ENCODE results near the gene AP4S1.
A peak's percentile ranks its signal among the peaks of the same experiment; 100 is the strongest.
"Not testable (repeated sequence)": the region's sequence is repeated elsewhere in the genome, so short reads cannot be mapped to it uniquely, and the experiment has no call there.

The AP4S1 gene

GRCh38 chr14:31009836-31010574 is 15.4 kb upstream of the AP4S1 start:
- no peak for DNase-seq

DNA sequence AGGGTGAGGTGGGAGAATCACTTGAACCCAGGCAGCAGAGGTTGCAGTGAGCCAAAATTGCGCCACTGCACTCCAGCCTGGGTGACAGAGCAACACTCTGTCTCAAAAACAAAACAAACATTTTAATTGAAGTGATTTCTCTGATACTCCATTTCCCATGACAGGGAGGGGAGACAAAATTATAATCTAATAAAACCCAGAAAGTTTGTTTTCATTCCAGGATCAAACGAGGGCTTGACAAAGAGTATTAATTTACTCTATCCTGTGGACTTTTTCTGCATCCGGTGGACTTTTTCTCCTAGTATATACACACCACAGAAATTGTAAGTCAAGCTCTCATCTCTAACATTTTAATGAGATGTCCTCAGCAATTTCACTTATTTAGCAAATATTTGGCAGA is 14.5 kb upstream of the AP4S1 start:
- DNase-seq, result no peak

GRCh38 chr14:31013841-31014240 is 11.6 kb upstream of the AP4S1 start:
- DNase-seq, result no peak

DNA sequence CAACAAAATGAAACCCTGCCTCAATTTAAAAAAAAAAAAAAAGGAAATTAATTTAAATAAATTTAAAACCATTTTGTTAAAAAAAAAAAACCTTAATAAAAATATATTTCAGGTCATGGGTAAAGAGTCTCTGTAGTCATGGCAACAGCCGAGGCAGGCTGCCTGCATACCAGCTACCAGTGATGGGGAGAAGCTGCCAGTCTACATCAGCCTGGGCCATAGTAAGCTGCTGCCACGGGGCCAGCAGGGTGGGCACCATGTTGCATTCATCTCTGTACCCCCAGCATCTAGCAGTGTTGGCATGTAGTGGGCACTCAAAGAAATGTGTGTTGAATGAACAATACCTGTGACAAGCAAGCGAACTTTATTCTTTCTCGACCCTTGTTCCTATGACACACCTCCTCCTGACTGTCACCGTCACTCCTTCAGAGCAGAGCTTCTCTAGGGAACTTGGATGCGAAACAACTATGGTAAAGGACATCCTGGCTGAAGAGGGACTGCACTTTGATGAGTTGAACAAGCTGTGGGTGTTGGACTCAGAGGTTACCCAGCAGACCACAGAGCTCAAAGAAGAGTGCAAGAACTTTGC is 7.3 kb upstream of the AP4S1 start:
- no peak for DNase-seq

DNA sequence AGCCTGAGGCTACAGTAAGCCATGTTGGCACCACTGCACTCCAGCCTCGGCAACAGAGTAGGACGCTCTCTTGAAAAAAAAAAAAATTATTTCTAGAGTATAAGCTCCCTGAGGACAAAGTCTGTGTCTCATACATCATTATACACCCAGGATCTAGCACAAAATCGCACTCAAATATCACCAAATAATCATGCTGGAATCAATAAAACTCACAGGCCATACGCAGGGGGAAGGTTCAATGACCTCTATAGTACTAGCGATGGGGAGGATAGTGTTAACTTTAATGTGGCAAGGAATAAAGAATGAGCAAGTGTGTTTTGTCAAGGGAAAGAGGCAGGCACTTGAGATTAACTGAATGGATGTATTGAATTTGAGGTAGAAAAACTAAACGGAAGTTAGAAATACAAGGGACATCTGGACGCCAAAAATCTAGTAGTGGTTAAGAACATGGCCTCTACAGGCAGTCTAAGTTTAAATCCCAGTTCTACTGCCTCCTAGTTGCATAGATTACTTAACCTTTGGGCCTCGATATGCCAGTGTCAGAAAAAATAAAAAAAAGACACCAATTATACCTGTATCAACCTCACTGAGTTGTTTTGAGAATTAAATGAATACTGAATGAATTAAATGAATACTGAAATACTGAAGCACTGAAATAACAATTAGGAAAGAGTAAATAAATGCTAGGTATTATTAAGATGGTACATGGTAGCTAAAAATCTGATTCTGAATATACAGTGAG is 4.4 kb upstream of the AP4S1 start:
- no peak for DNase-seq

GRCh38 chr14:31021576-31021949 is 3.9 kb upstream of the AP4S1 start:
- no peak for DNase-seq

DNA sequence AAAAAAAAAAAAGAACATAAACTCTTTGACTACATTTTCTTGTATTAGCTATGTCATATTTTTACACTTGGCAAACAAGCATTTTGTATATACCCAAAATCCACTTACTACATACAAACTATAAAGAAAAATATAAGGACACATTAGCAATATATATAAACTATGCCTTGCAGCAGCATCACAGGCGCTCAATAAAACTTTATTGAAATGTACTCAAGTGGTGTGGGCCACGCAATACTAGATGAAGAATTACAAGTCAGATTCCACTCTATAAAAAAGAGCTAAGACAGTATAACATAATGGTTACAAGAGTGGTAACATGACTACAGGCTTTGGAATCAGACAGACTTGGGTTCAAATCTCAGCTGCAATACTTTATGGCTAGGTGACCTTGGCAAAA is 3.1 kb upstream of the AP4S1 start:
- no peak for DNase-seq

DNA sequence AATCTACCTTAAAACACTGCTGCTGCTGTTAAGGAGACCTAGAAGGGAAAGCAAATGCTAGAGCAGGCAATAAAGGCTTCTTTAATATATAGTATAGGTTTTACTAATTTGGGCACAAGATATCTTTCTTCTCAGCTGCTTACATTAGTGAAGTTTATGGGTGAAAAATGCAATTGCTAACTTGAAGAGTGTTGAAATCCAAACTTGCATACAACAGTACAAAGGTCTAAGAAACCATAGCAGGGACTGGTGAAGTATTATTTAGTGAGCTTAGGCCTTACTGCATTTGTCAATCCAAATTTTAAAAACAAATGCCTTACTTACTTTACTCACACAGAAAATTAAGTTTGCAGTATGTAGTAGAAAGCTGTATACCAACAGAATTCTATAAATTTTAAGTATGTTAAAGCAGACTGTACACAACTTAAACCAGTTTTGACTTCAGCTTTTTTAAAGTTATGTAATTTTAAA is 1.4 kb upstream of the AP4S1 start:
- DNase-seq, result no peak

DNA sequence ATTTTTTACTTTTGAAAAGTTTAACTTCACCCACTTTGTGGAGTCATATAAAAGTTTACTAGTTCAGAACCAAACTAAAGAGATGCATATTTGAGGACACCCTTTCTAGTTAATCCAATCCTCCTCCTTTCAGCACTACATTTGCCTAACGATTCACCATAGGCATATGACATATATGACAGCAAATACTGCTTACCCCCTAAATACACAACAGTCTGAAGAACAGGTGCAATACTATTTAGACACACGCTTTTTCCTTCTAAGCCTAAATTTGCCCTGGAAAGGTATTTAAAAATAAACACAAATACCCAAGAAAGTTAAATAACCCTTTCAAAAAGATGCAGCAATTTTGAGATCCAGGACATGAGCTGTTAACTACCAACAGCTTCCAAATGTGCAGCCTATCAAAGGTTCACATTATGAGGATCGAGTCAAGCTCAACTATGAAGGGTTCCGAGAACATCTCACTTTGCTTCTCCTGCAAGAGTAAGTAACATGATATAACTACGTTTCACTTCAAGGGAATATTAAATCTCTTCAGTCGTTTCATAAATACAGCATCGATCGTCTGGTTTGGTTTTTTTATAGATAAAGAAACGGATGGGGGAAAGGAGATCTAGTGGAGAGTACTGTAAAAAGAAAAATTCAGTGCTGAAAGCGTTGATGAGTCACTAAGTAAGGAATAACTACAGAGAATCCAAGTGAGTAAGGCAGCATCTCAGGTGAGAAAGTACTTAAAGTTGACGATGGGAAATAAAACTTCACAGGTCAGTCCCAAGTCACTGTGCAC is 677 bp upstream of the AP4S1 start:
- DNase-seq, result no peak

- no peak for DNase-seq
Observed at GRCh38 chr14:31026077-31026449, 614 bp downstream of the AP4S1 start, which contains the start of gene STRN3. Gene STRN3, minus strand, starts transcription at chr14:31026379. Its CDS starts 194 bp downstream, at chr14:31026185.

DNA sequence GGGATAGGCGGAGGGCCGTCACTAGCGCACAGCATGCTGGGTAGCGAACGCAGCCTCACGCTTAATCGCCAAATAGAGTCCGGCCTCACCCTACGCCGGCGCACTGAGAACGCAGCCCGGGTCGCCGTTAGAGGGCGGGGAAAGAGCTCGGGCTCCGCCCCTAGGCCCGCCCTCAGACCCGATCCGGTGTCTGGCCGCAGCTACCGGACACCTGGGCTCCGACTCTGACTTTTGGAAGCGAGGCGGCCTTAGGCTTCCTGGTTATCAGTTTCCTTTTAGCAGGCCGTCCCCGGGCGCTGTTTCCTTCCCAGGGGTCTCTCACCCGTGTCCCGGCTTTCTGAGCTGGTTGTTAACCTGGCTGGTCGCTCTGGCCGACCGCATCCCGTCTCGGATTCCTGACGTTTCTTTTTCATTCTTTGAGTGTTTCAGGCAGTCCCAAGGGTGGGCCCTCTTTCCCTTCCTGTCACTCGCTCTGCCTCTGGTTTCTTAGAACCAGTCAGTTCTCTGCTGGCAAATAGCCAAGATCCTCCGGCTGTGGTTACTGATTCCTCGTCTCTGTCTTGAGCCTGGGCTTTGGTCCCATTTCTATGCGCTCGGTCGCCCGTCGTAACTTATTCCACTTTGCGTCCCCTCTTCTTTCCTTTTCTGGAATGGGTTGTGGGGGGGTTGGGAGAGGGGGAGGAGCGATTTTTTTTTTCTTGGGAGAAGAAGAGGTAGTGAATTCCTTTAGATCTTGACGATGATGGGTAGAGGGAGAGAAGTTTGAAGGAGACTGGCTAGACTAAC is 1.2 kb downstream of the AP4S1 start:
- peak; percentile 95 for DNase-seq

- DNase-seq, result no peak
Observed at GRCh38 chr14:31027847-31028246, 2.4 kb downstream of the AP4S1 start.

DNA sequence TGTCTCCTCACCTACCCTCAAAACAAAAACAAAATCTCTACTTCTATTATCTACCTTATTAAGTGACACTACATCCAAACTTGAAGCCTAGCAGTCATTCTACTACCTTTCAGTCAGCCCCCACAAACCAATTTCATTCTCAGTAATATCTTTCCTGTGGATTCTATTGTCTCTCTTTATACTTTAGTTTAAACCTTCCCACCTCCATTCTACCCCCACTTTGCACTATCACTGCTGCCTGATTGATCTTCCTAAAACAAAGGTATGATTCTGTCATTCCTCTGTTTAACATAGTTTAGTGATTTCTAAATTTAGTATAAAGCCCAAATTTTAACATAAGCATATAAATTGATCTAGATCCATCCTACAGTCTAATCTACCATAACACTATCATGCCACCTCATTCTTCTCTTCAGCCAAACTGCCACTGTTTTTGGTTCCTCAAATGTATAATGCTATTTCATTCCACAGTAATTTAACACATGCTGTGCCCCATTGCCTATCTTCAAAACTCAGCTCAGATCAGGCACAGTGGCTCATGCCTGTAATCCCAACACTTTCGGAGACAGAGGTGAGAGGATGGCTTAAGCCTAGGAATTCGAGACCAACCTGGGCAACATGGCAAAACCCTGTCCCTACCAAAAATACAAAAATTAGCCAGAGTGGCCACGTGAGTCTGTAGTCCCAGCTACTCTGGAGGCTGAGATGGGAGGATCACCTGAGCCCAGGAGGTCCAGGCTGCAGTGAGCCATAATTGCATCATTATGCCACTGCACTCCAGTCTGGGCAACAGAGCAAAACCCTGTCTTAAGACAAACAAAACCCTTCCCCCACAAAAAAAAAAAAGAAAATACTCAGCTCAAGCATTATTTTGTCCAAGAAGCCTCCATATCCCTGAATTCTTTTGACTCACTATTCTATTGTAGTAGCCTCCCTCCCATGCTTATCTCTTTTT is 3.8 kb downstream of the AP4S1 start:
- DNase-seq, result no peak

- DNase-seq, result no peak
Observed at GRCh38 chr14:31030469-31030868, 5.0 kb downstream of the AP4S1 start.

- DNase-seq, result no peak
Observed at GRCh38 chr14:31036552-31036951, 11.1 kb downstream of the AP4S1 start.

DNA sequence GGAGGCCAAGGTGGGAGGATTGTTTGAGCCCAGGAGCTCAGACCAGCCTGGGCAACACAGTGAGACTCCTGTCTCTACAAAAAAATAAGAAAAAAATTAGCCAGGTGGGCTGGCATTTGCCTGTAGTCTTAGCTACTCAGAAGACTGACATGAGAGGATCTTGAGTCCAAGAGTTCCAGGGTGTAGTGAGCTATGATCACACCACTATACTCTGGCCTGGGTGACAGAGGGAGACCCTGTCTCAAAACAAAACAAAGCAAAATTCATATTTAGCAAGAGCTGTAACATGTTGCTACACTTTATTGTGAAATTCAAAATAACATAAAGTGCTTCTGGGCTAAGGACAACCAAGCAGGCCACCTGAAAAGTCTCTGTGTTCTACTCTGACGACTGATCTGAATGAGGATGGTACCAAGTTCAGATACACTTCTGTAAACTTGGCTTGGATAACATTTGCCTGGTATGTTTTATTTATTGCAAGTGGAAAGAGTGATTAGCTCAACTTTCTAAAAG is 12.3 kb downstream of the AP4S1 start:
- DNase-seq, result no peak

DNA sequence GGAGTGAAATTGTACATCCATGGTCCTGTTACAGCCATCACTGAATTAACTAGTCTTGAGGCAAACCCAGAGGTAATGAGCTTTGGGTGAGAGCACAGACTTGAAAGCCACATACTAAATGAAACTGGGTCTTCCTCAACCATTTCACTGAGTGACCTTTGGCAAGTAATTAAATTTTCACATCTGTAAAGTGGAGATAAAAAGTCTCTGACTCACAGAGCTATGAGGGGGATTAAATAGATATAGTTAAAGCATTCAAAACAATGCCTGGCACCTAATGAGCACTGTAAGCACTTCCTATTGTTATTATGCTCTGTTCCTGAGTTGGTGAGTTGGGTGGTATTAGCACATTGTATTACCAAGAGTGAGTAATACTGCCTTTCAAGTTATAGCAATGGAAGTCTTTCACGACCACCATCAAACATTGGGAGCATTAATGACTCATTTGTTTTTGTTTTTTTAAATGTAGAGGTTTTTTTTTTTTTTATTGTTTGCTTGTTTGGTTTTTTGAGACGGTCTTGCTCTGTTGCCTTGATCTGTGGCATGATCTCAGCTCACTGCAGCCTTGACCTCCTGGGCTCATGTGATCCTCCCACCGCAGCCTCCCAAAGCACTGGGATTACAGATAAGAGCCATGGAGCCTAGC is 13.2 kb downstream of the AP4S1 start:
- no peak for DNase-seq

DNA sequence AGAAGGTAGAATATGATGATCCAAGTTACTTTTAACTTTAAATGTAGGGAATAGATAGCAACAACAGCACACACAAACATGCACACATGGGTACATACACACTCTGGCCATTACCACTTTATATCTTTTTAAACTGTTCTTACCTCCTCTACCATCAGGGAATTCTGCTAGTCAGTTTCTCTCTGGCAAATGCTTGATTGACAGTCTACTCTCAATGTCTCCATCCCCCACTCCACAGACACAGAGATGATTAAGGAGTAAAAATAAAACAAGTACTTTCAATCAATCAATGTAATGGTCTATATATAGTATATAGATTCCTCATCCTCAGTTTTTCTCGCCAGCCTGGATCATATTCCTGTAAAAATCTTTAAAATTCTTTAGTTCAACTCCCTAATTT is 16.9 kb downstream of the AP4S1 start:
- DNase-seq, result no peak

GRCh38 chr14:31042893-31043292 is 17.4 kb downstream of the AP4S1 start:
- DNase-seq, result not testable (repeated sequence)

GRCh38 chr14:31043379-31043778 is 17.9 kb downstream of the AP4S1 start:
- DNase-seq, result no peak
